ENCODE data around the gene PRSS33. TPM values are rescaled to one million over a fixed set of nuclear protein-coding genes. Genes with fewer than 3 reads are reported as not detected.

Gene PRSS33
- total and polyA plus RNA-seq, 9 donors: not detected

DNA sequence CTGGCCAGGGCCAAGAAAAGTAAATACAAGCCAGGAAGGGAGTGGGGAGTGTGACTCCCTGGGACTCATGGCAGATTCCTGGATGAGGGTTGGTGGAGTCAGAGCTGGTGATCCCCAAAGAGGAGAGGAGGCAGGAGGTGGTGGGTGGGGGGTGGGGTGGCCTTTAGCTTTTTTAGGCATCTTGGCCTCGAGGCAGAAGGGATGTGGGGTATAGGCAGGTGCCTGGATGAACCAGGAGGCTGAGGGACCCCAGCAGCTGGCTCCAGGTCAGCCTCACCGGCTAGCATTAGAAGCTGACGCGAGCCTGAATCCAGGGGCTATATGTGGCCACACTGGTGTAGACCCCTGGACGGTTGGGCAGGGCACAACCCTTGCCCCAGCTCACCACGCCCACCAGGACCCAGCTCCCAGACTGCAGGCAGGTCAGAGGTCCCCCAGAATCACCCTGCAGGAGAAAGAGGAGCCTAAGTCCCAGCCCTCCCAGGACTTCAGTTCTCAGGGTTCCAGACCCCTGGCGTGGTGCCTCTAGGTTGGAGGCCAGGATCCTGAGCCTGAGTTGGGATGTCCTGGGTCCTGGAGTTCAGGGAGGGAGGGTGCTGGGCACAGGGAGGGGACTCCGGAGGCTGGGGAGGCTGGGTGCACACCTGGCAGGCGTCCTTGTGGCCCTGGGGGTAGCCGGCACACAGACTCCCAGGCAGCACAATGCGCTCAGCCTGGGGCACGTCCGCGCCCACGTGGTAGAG lies 2.8 kb downstream of the PRSS33 start:
- Histone ChIP-seq H3K27me3 (ENCODE audit: control insufficient read depth, insufficient read depth, low read length) (peaks cover 57% of the 10 kb centered on the region), H3K4me3 (ENCODE audit: low read length) (no peak overlapping the region), H3K36me3 (ENCODE audit: control insufficient read depth, insufficient read depth, low read length) (no peaks in the 10 kb centered on the region), H3K27ac (ENCODE audit: low read length) (no peak overlapping the region), H3K4me1 (ENCODE audit: control insufficient read depth, insufficient read depth, low read length) (no peaks in the 10 kb centered on the region), H3K9me3 (replicated peaks; ENCODE audit: control insufficient read depth, low read depth, low read length) (no peaks in the 10 kb centered on the region)
- no peak for DNase-seq
- 48% methylated on average over 15 of the region's 15 CpGs for WGBS (ENCODE audit: insufficient coverage)

DNA sequence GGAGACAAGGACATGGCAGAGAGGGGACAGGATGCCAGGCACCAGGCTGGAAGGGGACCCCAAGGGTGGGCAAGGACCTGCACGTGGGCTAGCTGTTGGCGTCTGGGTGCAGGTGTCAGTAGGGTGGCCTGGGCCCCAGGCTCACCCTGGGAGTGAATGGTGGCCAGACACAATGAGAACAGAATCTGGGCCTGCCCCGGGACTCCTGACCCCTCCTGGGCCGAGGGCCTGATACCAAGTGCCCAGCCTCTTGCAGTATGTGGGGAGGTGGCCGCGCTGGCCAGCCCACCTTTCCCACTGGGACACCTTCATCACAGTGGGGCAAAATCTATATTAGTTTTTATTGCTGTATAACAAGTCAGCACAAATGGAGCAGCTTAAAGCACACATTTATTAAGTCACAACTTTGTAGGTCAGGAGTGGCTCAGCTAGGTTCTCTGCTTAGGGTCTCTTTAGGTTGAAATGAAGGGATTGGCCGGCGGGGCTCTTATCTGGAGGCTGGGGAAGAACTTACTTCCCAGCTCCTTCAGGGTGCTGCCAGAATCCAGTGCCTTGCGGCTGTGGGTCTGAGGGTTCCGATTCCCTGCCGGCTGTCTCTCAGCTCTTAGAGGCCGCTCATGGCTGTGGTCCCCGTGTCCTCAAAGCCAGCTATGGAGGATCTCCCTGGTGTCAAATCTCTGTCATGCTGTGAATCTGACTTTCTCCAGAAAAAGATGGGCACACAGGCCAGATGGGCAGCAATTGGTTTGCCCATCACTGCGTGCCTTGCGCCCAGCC lies 3.6 kb downstream of the PRSS33 start:
- peaks cover 50% of the 10 kb centered on the region for H3K27me3 ChIP-seq (ENCODE audit: control insufficient read depth, insufficient read depth, low read length)

DNA sequence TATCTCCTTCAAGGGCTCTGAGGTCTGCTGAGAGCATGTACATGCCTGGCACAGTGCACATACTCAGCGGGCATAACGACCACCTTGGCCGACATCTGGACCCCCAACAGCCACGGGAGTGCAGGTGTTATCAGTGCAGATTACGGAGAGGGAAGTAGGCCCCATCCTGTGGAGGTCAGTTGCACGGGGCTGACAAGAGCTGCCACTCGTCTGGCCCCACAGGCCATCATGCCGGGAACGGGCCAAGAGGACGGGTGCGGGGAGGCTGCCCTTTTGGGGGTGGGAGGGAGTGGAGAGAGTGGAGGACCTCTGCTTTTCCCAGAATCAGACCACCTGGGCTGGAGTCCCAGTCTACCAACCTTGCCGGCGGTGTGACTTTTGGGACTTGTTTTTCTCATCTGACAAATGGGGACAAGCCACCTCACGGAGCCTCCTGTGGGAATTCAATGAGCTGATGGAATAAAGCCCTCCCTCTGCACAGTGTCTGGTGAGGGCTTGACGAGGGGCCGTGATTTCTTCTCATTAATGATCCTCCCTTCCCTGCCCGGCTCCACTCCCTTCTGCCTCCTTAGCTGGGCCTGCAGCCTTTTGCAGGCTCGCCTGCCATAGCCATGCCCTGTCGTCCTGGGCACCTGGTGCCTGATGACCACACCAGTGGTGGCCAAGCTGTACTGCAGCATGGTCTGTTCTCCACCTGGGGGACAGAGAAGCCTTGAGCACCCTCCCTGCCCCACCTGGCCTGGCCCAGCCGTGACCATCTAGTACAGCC lies 4.6 kb downstream of the PRSS33 start:
- no peak overlapping the region for H3K27ac ChIP-seq (ENCODE audit: low read length)
- H3K36me3 ChIP-seq (ENCODE audit: control insufficient read depth, insufficient read depth, low read length): no peaks in the 10 kb centered on the region
- peaks cover 15% of the 10 kb centered on the region for H3K4me1 ChIP-seq (ENCODE audit: control insufficient read depth, insufficient read depth, low read length)
- no peaks in the 10 kb centered on the region for H3K9me3 ChIP-seq (replicated peaks; ENCODE audit: control insufficient read depth, low read depth, low read length)
- peaks cover 45% of the 10 kb centered on the region for H3K27me3 ChIP-seq (ENCODE audit: control insufficient read depth, insufficient read depth, low read length)
- no peak for DNase-seq
- 75% methylated on average over 16 of the region's 20 CpGs for WGBS (ENCODE audit: insufficient coverage)
- no peak overlapping the region for H3K4me3 ChIP-seq (ENCODE audit: low read length)

More for the DNA sequence above, 3.6 kb downstream of the PRSS33 start:
- no peak for DNase-seq
- Histone ChIP-seq H3K4me1 (ENCODE audit: control insufficient read depth, insufficient read depth, low read length) (peaks cover 6% of the 10 kb centered on the region), H3K27ac (ENCODE audit: low read length) (no peak overlapping the region), H3K36me3 (ENCODE audit: control insufficient read depth, insufficient read depth, low read length) (no peaks in the 10 kb centered on the region), H3K4me3 (ENCODE audit: low read length) (no peak overlapping the region), H3K9me3 (replicated peaks; ENCODE audit: control insufficient read depth, low read depth, low read length) (no peaks in the 10 kb centered on the region)
- 78% methylated on average over 12 of the region's 15 CpGs for WGBS (ENCODE audit: insufficient coverage)

DNA sequence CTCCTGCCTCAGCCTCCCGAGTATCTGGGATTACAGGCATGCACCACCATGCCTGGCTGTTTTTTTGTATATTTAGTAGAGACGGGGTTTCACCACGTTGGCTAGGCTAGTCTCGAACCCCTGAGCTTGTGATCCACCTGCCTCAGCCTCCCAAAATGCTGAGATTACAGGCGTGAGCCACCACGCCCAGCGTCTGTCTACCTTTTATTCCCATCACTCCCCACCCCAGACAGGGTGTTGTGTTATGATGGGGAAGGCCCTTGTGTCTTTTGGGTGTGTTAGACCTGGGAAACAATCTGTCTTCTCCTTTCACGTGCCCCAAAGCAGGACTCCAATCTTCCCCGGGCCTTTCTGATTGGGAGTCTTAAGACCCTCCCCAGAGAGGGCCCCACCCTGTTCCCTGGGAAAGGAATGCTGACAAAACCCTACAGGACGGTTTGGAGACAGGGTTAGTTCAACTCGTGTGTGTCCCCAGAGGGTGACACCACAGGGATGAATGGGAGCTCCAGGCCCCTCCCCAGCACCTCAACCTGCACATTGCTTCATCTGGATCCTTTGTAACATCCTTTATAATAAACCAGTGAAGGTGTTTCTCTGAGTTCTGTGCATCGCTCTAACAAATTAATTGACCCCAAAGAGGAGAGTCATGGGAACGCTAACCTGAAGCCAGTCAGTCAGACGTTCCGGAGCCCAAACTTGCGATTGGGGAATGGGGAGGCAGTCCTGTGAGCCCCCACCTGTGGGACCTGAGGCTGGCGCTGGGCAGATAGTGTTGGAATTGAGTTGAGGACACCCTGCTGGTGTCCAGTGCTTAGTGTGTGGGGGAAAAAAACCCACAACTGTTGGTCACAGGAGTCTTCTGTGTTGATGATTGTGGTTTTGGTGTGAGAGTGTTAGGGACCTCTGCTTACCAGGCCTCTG lies 7.1 kb downstream of the PRSS33 start:
- DNase-seq: no peak
- Histone ChIP-seq H3K27me3 (ENCODE audit: control insufficient read depth, insufficient read depth, low read length) (peaks cover 27% of the 10 kb centered on the region), H3K9me3 (replicated peaks; ENCODE audit: control insufficient read depth, low read depth, low read length) (no peaks in the 10 kb centered on the region), H3K4me1 (ENCODE audit: control insufficient read depth, insufficient read depth, low read length) (peaks cover 28% of the 10 kb centered on the region), H3K4me3 (ENCODE audit: low read length) (no peak overlapping the region), H3K36me3 (ENCODE audit: control insufficient read depth, insufficient read depth, low read length) (peaks cover 5% of the 10 kb centered on the region), H3K27ac (ENCODE audit: low read length) (no peak overlapping the region)
- 57% methylated on average over 8 of the region's 17 CpGs for WGBS (ENCODE audit: insufficient coverage)

DNA sequence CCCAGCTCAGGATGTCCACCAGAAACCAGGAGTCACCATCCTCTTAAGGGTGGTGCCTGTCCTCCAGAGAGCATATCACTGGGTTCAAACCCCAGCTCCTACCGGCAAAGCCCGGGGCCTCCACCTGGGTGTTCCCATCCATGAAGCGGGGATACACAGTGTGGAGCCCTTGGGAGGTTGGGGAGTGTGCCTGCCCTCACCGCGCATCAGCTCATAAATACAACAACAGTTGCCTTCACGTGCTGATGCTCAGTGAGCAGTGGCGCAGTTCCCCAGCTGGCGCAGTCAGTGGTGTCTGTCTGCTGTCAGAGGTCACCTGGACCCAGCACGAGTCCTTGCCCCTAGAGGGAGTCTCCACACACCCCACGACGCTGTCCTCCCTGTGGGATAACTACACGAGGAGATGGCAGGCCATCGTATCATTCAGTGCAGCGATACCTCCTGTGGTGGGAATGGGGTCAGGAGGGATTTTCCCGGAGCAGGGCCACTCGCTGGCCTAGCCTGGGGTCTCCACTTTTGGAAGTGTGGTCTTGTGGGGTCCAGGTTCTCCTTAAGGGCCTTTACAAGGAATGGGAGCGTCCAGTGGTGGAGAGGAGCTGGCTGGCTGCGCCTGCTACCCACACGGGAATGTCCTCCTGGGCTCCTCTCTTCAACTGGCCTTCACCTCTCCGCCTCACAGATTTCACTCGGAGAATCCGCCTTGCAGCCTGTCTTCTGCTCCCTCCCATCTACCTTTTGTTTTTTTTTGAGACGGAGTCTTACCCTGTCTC lies 8.0 kb downstream of the PRSS33 start:
- no peak for DNase-seq
- Histone ChIP-seq H3K27ac (ENCODE audit: low read length) (no peak overlapping the region), H3K36me3 (ENCODE audit: control insufficient read depth, insufficient read depth, low read length) (peaks cover 14% of the 10 kb centered on the region), H3K4me1 (ENCODE audit: control insufficient read depth, insufficient read depth, low read length) (peaks cover 28% of the 10 kb centered on the region), H3K9me3 (replicated peaks; ENCODE audit: control insufficient read depth, low read depth, low read length) (no peaks in the 10 kb centered on the region), H3K27me3 (ENCODE audit: control insufficient read depth, insufficient read depth, low read length) (peaks cover 18% of the 10 kb centered on the region), H3K4me3 (ENCODE audit: low read length) (no peak overlapping the region)
- 88% methylated on average over 13 of the region's 23 CpGs for WGBS (ENCODE audit: insufficient coverage)

DNA sequence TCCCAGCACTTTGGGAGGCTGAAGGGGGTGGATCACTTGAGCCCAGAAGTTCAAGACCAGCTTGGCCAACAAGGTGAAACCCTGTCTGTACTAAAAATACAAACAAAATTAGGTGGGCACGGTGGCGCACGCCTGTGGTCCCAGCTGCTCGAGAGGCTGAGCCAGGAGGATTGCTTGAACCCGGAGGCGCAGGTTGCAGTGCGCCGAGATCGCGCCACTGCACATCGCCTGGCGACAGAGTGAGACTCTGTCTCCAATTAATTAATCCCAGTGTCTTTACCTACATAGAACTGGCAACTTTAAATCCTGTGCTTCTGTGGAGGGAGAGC lies 8.8 kb downstream of the PRSS33 start:
- H3K36me3 ChIP-seq (ENCODE audit: control insufficient read depth, insufficient read depth, low read length): peaks cover 21% of the 10 kb centered on the region
- peak overlapping the region; percentile 97 for H3K4me3 ChIP-seq (ENCODE audit: low read length)
- peaks cover 10% of the 10 kb centered on the region for H3K27me3 ChIP-seq (ENCODE audit: control insufficient read depth, insufficient read depth, low read length)
- WGBS (ENCODE audit: insufficient coverage): 100% methylated on average over 4 of the region's 12 CpGs
- H3K27ac ChIP-seq (ENCODE audit: low read length): peak overlapping the region; percentile 99
- H3K9me3 ChIP-seq (replicated peaks; ENCODE audit: control insufficient read depth, low read depth, low read length): no peaks in the 10 kb centered on the region
- DNase-seq: no peak
- peaks cover 31% of the 10 kb centered on the region for H3K4me1 ChIP-seq (ENCODE audit: control insufficient read depth, insufficient read depth, low read length)

DNA sequence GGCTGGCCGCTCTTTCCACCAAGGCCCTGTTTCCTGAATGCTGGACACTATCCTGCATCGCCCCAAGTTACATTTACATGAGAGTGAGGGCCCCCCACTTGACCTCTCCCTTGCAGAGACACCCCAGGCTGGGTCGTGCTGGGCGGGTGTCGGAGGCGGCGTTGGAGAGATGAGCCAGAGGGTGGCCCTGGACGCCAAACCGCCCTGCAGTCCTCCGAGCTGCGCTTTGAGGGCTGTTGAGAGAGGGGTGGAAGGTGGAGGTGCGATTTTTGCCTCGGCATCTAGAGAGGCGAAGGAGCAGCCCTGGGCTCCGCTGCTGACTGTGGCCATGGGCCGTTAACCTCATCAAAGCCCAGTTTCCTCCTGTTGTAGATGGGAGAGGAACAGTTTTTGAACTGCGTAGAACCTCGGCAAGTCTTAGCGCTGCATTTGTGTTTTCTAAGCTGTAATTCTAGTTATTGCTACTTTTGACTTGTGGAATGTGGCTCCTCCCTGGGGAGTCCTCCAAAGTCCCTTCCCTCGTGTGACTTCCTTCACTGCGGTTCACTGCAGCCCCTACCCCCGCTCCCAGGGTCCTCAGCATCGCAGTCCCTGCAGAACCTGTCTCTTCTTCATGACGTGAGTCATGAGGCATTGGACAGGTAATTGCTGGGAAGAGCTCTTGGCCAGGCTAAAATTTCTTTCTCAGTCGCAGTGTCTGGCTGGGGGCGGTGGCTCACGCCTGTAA lies 9.3 kb downstream of the PRSS33 start:
- no peaks in the 10 kb centered on the region for H3K9me3 ChIP-seq (replicated peaks; ENCODE audit: control insufficient read depth, low read depth, low read length)
- WGBS (ENCODE audit: insufficient coverage): 11% methylated on average over 19 of the region's 27 CpGs
- H3K4me1 ChIP-seq (ENCODE audit: control insufficient read depth, insufficient read depth, low read length): peaks cover 31% of the 10 kb centered on the region
- H3K27me3 ChIP-seq (ENCODE audit: control insufficient read depth, insufficient read depth, low read length): peaks cover 5% of the 10 kb centered on the region
- peak; percentile 39 for DNase-seq
- peak overlapping the region; percentile 99 for H3K27ac ChIP-seq (ENCODE audit: low read length)
- H3K36me3 ChIP-seq (ENCODE audit: control insufficient read depth, insufficient read depth, low read length): peaks cover 27% of the 10 kb centered on the region
- H3K4me3 ChIP-seq (ENCODE audit: low read length): peak overlapping the region; percentile 97

DNA sequence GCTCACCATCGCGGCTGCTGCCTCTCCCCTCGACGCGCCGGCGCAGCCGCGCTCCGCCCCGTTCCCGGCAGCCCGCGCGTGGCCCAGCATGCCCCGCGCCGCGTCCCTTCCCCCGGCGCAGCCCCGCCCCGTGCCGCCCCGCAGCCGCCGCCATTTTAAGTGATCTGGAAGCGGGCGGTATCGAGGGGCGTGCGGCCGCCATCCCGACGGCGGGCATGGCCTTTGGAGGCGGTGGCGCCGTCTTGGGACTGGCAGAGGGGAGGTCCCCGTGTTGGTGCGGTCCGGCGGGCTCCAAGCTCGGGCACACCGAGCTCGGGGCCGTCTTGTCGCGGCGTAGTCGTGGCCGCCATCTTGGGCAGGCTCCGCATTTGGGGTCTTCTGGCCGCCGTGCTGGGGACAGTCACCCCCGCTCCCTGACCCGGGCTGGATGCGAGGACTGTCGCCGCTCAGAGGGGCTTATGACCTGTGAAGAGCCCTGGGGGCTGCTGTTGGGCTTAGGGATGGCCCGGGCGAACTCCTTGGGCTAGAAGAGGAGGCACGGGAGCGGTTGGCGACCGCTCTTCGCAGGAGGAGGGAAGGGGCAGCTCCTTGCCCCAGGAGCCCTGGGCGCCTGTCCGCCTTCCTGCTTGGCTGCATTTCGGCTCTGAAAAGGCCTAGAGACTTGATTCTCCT lies 10.0 kb downstream of the PRSS33 start, which contains the start of gene ELOB:
Gene ELOB, minus strand, starts transcription at position 50 of the 672 bp plus-strand sequence. Its CDS starts 41 bp downstream, at position 9.
- peak within 1 kb of the TSS; percentile 99 for H3K27ac ChIP-seq (ENCODE audit: low read length)
- WGBS (ENCODE audit: insufficient coverage): under 1% methylated on average over 67 of the region's 70 CpGs
- H3K36me3 ChIP-seq (ENCODE audit: control insufficient read depth, insufficient read depth, low read length): peaks cover 31% of the 10 kb centered on the region
- H3K27me3 ChIP-seq (ENCODE audit: control insufficient read depth, insufficient read depth, low read length): no peaks in the 10 kb centered on the region
- H3K9me3 ChIP-seq (replicated peaks; ENCODE audit: control insufficient read depth, low read depth, low read length): no peaks in the 10 kb centered on the region
- peaks cover 31% of the 10 kb centered on the region for H3K4me1 ChIP-seq (ENCODE audit: control insufficient read depth, insufficient read depth, low read length)
- H3K4me3 ChIP-seq (ENCODE audit: low read length): peak within 1 kb of the TSS; percentile 97
- peak; percentile 96 for DNase-seq

Measured in muscle of leg (tissue), 11 donors.